Fibroblast of gingiva (primary cell): ENCODE data around the gene ST7L.

ENCODE experiments used
- DNase-seq: peaks from one replicate; pipeline ENCODE4 v3.0.0-alpha.2; 2011; ENCODE audit warnings: low read depth

ST7L gene

GRCh38 chr1:112618114-112618720 is 724 bp downstream of the ST7L start:
- DNase-seq = peak; percentile 6

- DNase-seq = peak; percentile 53
Measured at GRCh38 chr1:112614460-112615065, 4.4 kb downstream of the ST7L start.

GRCh38 chr1:112605633-112606327 is 13.2 kb downstream of the ST7L start:
- DNase-seq = no peak

GRCh38 chr1:112603541-112603940 is 15.4 kb downstream of the ST7L start:
- no peak for DNase-seq

GRCh38 chr1:112603012-112603411 is 15.9 kb downstream of the ST7L start:
- no peak for DNase-seq

GRCh38 chr1:112599477-112599876 is 19.5 kb downstream of the ST7L start:
- no peak for DNase-seq

- DNase-seq = no peak
Measured at GRCh38 chr1:112594208-112594876, 24.6 kb downstream of the ST7L start.

- no peak for DNase-seq
Measured at GRCh38 chr1:112589766-112590165, 29.2 kb downstream of the ST7L start.

- no peak for DNase-seq
Measured at GRCh38 chr1:112583366-112583765, 35.6 kb downstream of the ST7L start.

GRCh38 chr1:112581586-112582192 is 37.3 kb downstream of the ST7L start:
- no peak for DNase-seq

GRCh38 chr1:112579801-112580510 is 39.0 kb downstream of the ST7L start:
- peak; percentile 66 for DNase-seq

- DNase-seq = no peak
Measured at GRCh38 chr1:112576240-112576639, 42.7 kb downstream of the ST7L start.

GRCh38 chr1:112575154-112575804 is 43.7 kb downstream of the ST7L start:
- peak; percentile 92 for DNase-seq

- DNase-seq = no peak
Measured at GRCh38 chr1:112565800-112566199, 53.1 kb downstream of the ST7L start.

- DNase-seq = no peak
Measured at GRCh38 chr1:112564081-112564480, 54.9 kb downstream of the ST7L start.

GRCh38 chr1:112563341-112563740 is 55.6 kb downstream of the ST7L start:
- no peak for DNase-seq

GRCh38 chr1:112558634-112559033 is 60.3 kb downstream of the ST7L start:
- DNase-seq = no peak

GRCh38 chr1:112557385-112557784 is 61.6 kb downstream of the ST7L start:
- DNase-seq = peak; percentile 62

- no peak for DNase-seq
Measured at GRCh38 chr1:112554411-112554810, 64.5 kb downstream of the ST7L start.

GRCh38 chr1:112549590-112549989 is 69.4 kb downstream of the ST7L start:
- DNase-seq = no peak

GRCh38 chr1:112548547-112548946 is 70.4 kb downstream of the ST7L start:
- no peak for DNase-seq
